H1 (cell line): ENCODE measurements around the gene CHD9NB. TPM values are rescaled to one million over a fixed set of nuclear protein-coding genes. Genes with fewer than 3 reads are reported as not detected.
"Not testable (repeated sequence)": the region's sequence is repeated elsewhere in the genome, so short reads cannot be mapped to it uniquely, and the experiment has no call there.

Source experiments
- CTCF ChIA-PET: fragments of 300-600 bp; sonication (Branson Sonifier 250); formaldehyde crosslinking; loops from one replicate; lab custom pipeline; 2021; ENCODE audit not compliant: partially characterized antibody; lab: Charles Lee
- POLR2A ChIA-PET: fragments of 300-600 bp; sonication (Branson Sonifier 250); formaldehyde crosslinking; loops from one replicate; lab custom pipeline; 2021; ENCODE audit warnings: inconsistent platforms; ENCODE audit not compliant: partially characterized antibody; lab: Charles Lee
- DNase-seq, 2 experiments: peaks; one replicate each; pipeline versions ENCODE4 v3.0.0 to v3.0.0-alpha.2; 2010 to 2022; ENCODE audit warnings: low spot score in 2 of 2, low read depth in 1 of 2, mixed read lengths in 1 of 2
- FAIRE-seq: peaks from 2 replicates; lab custom pipeline; 2011; peaks lifted over from hg19 to GRCh38; lab: Jason Lieb, UNC
- H2AFZ ChIP-seq: 2 replicates; pipeline ENCODE4 v1.8.1; 2012; ENCODE audit warnings: low read length, inconsistent platforms
- H2AK5ac ChIP-seq: 2 replicates; pipeline ENCODE4 v1.6.1; 2013; ENCODE audit warnings: low read depth, low read length
- H2BK120ac ChIP-seq: replicated peaks from 2 replicates; pipeline ENCODE3; 2013; ENCODE audit warnings: low read depth, low read length, inconsistent platforms
- H2BK12ac ChIP-seq: 2 replicates; pipeline ENCODE4 v1.6.1; 2013; ENCODE audit warnings: low read depth, low read length
- H2BK15ac ChIP-seq: 2 replicates; pipeline ENCODE4 v1.6.1; 2013; ENCODE audit warnings: low read length
- H2BK20ac ChIP-seq: 2 replicates; pipeline ENCODE4 v1.6.1; 2013; ENCODE audit warnings: low read length
- H2BK5ac ChIP-seq: 2 replicates; pipeline ENCODE4 v1.6.1; 2013; ENCODE audit warnings: low read depth, low read length
- H3K14ac ChIP-seq: 2 replicates; pipeline ENCODE4 v1.6.1; 2013; ENCODE audit warnings: inconsistent platforms; ENCODE audit not compliant: insufficient read length
- H3K18ac ChIP-seq: 2 replicates; pipeline ENCODE4 v1.6.1; 2013; ENCODE audit warnings: low read length; ENCODE audit errors: extremely low read depth
- H3K23ac ChIP-seq: 2 replicates; pipeline ENCODE4 v1.6.1; 2013; ENCODE audit warnings: inconsistent platforms; ENCODE audit not compliant: insufficient read length
- H3K23me2 ChIP-seq: 2 replicates; pipeline ENCODE4 v1.6.1; 2013; ENCODE audit warnings: low read depth, low read length
- H3K27ac ChIP-seq: 2 replicates; pipeline ENCODE4 v1.6.1; 2011; ENCODE audit warnings: low read depth, low read length, inconsistent platforms
- H3K27me3 ChIP-seq, 4 experiments: replicated peaks in 1 of 4; 1 replicate in 1 of 4; 2 replicates in 3 of 4; pipeline versions ENCODE4 v1.6.1 to v1.8.1; 2011 to 2013; ENCODE audit warnings: low read length in 3 of 4, mild to moderate bottlenecking in 3 of 4, inconsistent platforms in 2 of 4, mixed read lengths in 2 of 4, moderate library complexity in 1 of 4; ENCODE audit not compliant: control insufficient read depth in 3 of 4, insufficient read depth in 3 of 4; ENCODE audit errors: extremely low read depth in 1 of 4
- H3K36me3 ChIP-seq, 4 experiments: 2 replicates each; pipeline versions ENCODE4 v1.6.1 to v1.8.1; 2011 to 2013; ENCODE audit warnings: mild to moderate bottlenecking in 4 of 4, low read length in 3 of 4, moderate library complexity in 2 of 4, control low read depth in 1 of 4, inconsistent platforms in 1 of 4; ENCODE audit not compliant: insufficient read depth in 4 of 4, control insufficient read depth in 2 of 4
- H3K4ac ChIP-seq: replicated peaks from 2 replicates; pipeline ENCODE3; 2013; ENCODE audit warnings: low read length, low read depth, mixed read lengths, inconsistent platforms; ENCODE audit not compliant: insufficient read length
- H3K4me1 ChIP-seq, 4 experiments: replicated peaks in 1 of 4; 1 replicate in 1 of 4; 2 replicates in 3 of 4; pipeline versions ENCODE4 v1.6.1 to v1.8.1; 2011 to 2013; ENCODE audit warnings: low read length in 3 of 4, inconsistent platforms in 2 of 4, mixed read lengths in 1 of 4; ENCODE audit not compliant: insufficient read depth in 4 of 4, control insufficient read depth in 3 of 4
- H3K4me2 ChIP-seq, 2 experiments: 2 replicates each; pipeline versions ENCODE4 v1.6.1 to v1.8.1; 2011 to 2013; ENCODE audit warnings: low read depth in 2 of 2, low read length in 2 of 2, control low read depth in 1 of 2, inconsistent platforms in 1 of 2, mild to moderate bottlenecking in 1 of 2; ENCODE audit not compliant: insufficient read depth in 1 of 2
- H3K4me3 ChIP-seq, 4 experiments: fragments of 200-600, 300-600 bp in 1 of 4; sonication (generic), shearing (Covaris generic), sonication (Bioruptor Twin) in 1 of 4; 2 replicates each; pipeline versions ENCODE4 v1.5.1 to v1.8.1; 2011 to 2016; ENCODE audit warnings: low read length in 4 of 4, low read depth in 3 of 4, control low read depth in 2 of 4, inconsistent platforms in 2 of 4, mild to moderate bottlenecking in 2 of 4, mixed read lengths in 1 of 4, moderate library complexity in 1 of 4; ENCODE audit not compliant: insufficient read depth in 2 of 4; ENCODE audit errors: extremely low read depth in 1 of 4
- H3K56ac ChIP-seq: replicated peaks from 2 replicates; pipeline ENCODE3; 2013; ENCODE audit warnings: low read depth, mild to moderate bottlenecking, mixed read lengths, low read length, inconsistent platforms; ENCODE audit not compliant: insufficient read length
- H3K79me1 ChIP-seq: 2 replicates; pipeline ENCODE4 v1.6.1; 2013; ENCODE audit warnings: low read depth, low read length, control low read depth
- H3K79me2 ChIP-seq, 2 experiments: 2 replicates each; pipeline versions ENCODE4 v1.6.1 to v1.8.1; 2012 to 2013; ENCODE audit warnings: low read length in 2 of 2, mild to moderate bottlenecking in 2 of 2, inconsistent platforms in 1 of 2; ENCODE audit not compliant: insufficient read depth in 2 of 2, control insufficient read depth in 1 of 2
- H3K9ac ChIP-seq, 4 experiments: replicated peaks in 1 of 4; 1 replicate in 1 of 4; 2 replicates in 3 of 4; pipeline versions ENCODE4 v1.6.1 to v1.8.1; 2011 to 2013; ENCODE audit warnings: low read depth in 3 of 4, low read length in 3 of 4, control low read depth in 2 of 4, mild to moderate bottlenecking in 2 of 4, moderate library complexity in 2 of 4, inconsistent platforms in 1 of 4; ENCODE audit errors: extremely low read depth in 1 of 4
- H3K9me3 ChIP-seq, 2 experiments: 2 replicates each; pipeline versions ENCODE4 v1.6.1 to v1.8.1; 2012 to 2013; ENCODE audit warnings: mild to moderate bottlenecking in 2 of 2, moderate library complexity in 2 of 2, control low read depth in 1 of 2, inconsistent platforms in 1 of 2, low read depth in 1 of 2, low read length in 1 of 2, mixed read lengths in 1 of 2; ENCODE audit not compliant: insufficient read depth in 2 of 2
- H4K20me1 ChIP-seq, 2 experiments: replicated peaks in 1 of 2; 2 replicates each; pipeline versions ENCODE3 to v1.8.1; 2011 to 2013; ENCODE audit warnings: inconsistent platforms in 2 of 2, low read length in 2 of 2, mild to moderate bottlenecking in 1 of 2; ENCODE audit not compliant: insufficient read depth in 2 of 2, control insufficient read depth in 1 of 2
- H4K5ac ChIP-seq: 2 replicates; pipeline ENCODE4 v1.6.1; 2013; ENCODE audit warnings: low read length, low read depth, mixed read lengths, inconsistent platforms; ENCODE audit not compliant: insufficient read length
- H4K8ac ChIP-seq: 2 replicates; pipeline ENCODE4 v1.8.0; 2013; ENCODE audit warnings: mild to moderate bottlenecking, moderate library complexity, low read length, inconsistent platforms; ENCODE audit not compliant: insufficient read depth; ENCODE audit errors: extremely low read depth
- H4K91ac ChIP-seq: replicated peaks from 2 replicates; pipeline ENCODE3; 2013; ENCODE audit warnings: low read length, mixed read lengths, inconsistent platforms; ENCODE audit not compliant: insufficient read length
- WGBS, 2 experiments: shearing (Covaris generic) in 1 of 2; methylation state at CpG; one replicate each; pipeline versions ENCODE4 v1.1.6 to v1.1.7; 2013 to 2015; ENCODE audit warnings: low lambda C conversion rate in 2 of 2, mixed read lengths in 2 of 2, inconsistent platforms in 1 of 2, low coverage in 1 of 2, missing lambda C conversion rate in 1 of 2; ENCODE audit not compliant: insufficient replicate concordance in 2 of 2, insufficient coverage in 1 of 2, insufficient read length in 1 of 2; ENCODE audit errors: extremely low coverage in 1 of 2, missing lambda C conversion rate in 1 of 2; 5-methylcytosine and 5-hydroxymethylcytosine counted together
- polyA plus RNA-seq, 7 experiments: library from polyadenylated mRNA; depleted of rRNA in 3 of 7; stranded (reverse) in 5 of 7; unstranded in 2 of 7; fragments of >200 nt in 5 of 7; fragments of 200-250 nt in 2 of 7; gene quantifications; 1 replicate in 5 of 7; 2 replicates in 1 of 7; 4 replicates in 1 of 7; pipeline versions ENCODE4 v1.2.1 to v1.2.3, GENCODE V29; 2011 to 2013; ENCODE audit warnings: missing spikeins in 2 of 7, mixed read lengths in 2 of 7
- total RNA-seq: library from RNA; stranded (reverse); fragmentation: NEBNext Ultra II Directional; extraction: Animal tissue kit (Norgen Biotek cat#: 25700); gene quantifications from 2 replicates; pipeline ENCODE4 v1.2.1, GENCODE V29; 2021

The CHD9NB gene
- total and polyA plus RNA-seq, 2 of the 8 experiments (the other 6 are each of a cell fraction or from before 2014, with no cell fraction given), result 4.5 to 5.9 TPM

DNA sequence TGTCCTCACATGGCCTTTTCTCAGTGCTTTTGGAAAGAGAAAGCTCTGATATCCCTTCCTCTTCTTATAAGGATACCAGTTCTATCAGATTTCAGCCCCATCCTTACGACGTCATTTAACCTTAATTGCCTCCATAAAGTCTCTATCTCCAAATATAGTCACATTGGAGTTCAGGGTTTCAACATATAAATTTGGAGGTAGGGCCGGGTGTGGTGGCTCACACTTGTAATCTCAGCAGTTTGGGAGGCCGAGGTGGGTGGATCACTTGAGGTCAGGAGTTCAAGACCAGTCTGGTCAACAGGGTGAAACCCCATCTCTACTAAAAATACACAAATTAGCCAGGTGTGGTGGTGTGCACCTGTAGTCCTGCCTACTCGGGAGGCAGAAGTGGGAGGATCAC, 5.2 kb downstream of the CHD9NB start:
- H3K4me2 ChIP-seq, H3K79me1 ChIP-seq, H3K36me3 ChIP-seq, H2AK5ac ChIP-seq, H3K9me3 ChIP-seq, H3K4me3 ChIP-seq, H2BK120ac ChIP-seq, POLR2A ChIA-PET, H3K14ac ChIP-seq, H3K18ac ChIP-seq, H3K4ac ChIP-seq, H3K27me3 ChIP-seq, H3K23ac ChIP-seq, H2BK20ac ChIP-seq, H4K8ac ChIP-seq, H3K56ac ChIP-seq, H2AFZ ChIP-seq, H4K91ac ChIP-seq, H3K27ac ChIP-seq, H2BK15ac ChIP-seq, H2BK5ac ChIP-seq, H4K20me1 ChIP-seq, FAIRE-seq, DNase-seq, H3K23me2 ChIP-seq, H3K9ac ChIP-seq, H2BK12ac ChIP-seq, H4K5ac ChIP-seq: not testable (repeated sequence)
- H3K79me2 ChIP-seq, result peaks cover 0 to 10% of the 10 kb centered on the region in 2 experiments; a peak in 2 of 4 replicates
- peaks cover 0 to 22% (median 17%) of the 10 kb centered on the region in 4 experiments; a peak in 6 of 7 replicates for H3K4me1 ChIP-seq
- CTCF ChIA-PET, result interaction anchor here (1.2 kb wide), 1 partner anchor 111 kb away, joined by 6 read pairs; no protein-coding TSS in a partner anchor
- WGBS, 2 experiments, result 95% methylated on average over 5 of the region's 5 CpGs; no CpG with 5 or more reads in 1 of the 2 experiments
